HG02571 (cell line): ENCODE measurements around the gene WDCP.
"Not testable (repeated sequence)": the region's sequence is repeated elsewhere in the genome, so short reads cannot be mapped to it uniquely, and the experiment has no call there.

Experiments
- ATAC-seq: cut with Tn5 transposase; IDR thresholded peaks from one replicate; pipeline ENCODE4 v1.9.1; 2021; ENCODE audit warnings: mild to moderate bottlenecking, moderate library complexity; ENCODE audit not compliant: unreplicated experiment

Gene WDCP

DNA sequence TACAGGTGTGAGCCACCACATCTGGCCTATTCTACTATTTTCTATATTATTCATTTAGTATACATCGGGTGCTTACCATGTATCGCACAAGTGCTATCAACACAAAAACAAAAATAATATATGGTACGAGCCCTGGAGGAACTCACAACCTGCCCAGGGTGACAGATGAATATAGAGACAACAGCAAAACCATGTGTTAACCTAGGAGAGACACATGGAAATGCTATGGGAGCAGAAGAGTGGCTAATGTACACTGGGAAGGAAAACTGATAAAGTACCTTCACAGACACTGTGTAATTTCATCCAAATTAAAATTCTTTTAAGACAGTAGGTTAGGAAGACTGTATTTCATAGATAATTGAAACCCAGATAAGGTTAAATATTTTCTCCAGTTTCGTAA, 25.1 kb upstream of the WDCP start:
- ATAC-seq = no peak

DNA sequence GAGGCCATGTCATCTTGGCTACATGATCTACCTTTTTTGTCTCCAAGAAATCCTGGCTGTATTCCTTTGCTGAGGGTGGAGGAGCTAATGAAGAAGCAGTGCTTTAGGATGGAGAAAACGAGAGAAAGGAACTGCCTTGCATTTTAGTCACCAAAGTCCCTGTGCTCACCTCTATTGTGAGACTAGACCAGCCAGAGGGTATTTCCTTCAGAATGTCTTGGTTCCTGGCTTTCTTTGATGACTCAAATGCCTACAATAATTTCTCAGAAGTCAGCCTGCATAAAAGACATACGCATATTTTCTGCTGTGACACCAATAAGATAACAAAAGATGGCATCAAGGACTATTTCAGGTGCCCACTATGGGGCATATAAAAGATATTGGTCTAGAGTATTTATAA, 18.1 kb upstream of the WDCP start:
- ATAC-seq = no peak

DNA sequence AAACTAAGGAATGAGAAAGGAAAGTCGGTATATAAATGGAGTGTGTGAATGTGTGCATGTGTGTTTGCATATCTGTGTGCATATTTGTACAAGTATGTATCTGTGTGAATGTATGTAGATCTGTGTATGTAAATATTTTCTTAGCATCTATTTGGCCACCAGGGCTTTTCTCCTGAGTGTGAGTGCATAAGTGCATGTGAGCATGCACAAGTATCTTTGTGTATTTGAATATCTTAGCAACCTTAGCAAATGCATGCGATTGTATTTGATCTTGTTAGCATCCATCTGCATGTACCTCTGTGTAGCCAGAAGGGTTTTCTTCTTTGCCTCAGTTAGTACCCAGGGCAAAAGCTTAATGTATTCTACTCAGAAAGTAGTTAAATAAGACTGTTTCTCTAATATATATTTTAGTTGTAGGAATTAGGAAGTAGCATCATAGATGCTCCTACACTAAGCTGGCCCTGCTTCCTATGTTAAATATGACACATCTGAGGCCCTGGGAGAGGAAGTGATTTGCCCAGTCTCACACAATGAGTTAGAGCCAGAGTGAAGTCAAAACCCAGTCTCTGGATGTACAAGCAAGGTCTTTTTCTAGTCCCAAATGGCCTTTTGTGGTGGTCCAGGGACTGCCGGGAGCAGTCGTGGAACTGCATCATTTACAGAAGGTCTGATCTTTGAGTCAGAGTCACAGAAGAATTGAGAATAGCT, 11.5 kb upstream of the WDCP start:
- ATAC-seq = no peak

DNA sequence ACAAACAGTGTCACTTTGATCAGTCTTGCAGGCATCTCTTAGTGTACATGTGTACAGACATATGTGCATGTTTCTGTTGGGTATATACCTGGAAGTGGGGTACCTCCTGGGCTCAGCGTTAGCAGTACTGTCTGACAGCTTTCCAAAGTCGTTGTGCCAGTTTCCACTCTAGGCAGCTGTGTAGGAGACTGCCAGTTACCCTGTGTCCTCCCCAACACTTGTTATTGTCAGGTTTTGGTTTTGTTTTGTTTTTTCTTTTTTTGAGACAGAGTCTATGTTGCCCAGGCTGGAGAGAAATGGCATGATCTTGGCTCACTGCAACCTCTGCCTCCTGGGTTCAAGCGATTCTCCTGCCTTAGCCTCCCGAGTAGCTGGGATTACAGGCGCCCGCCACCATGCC, 8.6 kb upstream of the WDCP start:
- ATAC-seq = no peak

DNA sequence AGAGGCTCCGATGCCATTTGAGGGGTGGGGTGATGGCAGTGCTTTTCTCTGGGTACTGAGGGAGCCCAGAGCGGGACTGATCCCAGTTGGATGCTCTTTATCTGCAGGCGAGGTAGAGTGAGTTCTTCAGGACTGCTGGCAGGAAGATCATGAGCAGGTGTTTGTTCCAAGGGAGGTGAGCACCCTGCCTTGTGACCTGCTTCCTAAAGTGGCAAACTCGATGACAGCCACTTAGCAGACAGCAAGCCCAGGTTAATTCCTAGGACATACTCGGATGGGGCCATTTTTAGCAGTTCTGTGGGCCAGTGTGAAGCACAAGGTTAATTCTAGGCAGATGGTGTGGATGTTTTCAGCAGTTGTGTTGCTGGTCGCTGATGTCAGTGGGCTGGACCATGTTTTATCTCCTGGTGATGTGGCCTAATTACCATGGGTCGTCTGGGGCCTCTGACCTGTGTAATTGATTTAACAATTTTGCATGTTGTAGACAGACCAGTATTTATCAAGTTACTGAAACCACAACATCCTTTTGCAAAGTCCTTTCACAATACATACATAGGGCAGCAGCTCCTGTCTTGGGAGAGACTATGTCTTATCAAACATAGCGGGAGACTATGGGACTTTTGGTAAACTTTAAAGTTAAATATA, 7.3 kb upstream of the WDCP start:
- no peak for ATAC-seq

DNA sequence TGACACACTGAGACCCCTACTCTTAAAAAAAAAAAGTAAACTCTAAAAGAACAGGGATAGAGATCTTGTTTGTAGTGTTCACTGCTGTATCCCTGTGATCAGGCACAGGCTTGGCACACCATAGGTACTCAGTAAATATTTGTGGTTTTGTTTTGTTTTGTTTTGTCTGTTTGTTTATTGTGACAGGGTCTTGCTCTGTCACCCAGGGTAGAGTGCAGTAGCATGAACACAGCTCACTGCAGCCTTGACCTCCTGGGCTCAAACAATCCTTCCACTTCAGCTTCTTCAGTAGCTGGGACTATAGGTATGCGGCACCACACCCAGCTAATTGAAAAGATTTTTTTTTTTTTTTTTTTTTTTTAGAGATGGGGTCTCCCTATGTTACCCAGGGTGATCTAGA, 5.8 kb upstream of the WDCP start:
- no peak for ATAC-seq

DNA sequence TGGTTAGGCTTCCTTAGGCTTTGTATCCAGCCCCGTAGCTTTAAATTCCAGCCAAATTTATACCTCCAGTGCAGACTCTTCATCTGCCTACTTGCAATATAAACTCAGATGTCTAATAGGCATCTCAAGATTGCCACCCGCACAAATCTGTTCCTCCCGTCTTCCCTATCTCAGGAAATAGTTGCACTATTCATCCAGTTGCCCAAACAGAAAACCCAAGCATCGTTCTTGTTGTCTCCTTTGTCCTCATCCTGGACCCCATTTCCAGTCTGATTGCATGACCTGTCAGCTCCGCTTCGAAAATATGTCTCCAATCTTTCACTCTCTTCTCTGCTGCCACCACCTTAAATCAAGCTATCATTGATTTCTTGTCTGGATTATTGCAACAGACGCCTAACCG, 4.6 kb upstream of the WDCP start:
- no peak for ATAC-seq

DNA sequence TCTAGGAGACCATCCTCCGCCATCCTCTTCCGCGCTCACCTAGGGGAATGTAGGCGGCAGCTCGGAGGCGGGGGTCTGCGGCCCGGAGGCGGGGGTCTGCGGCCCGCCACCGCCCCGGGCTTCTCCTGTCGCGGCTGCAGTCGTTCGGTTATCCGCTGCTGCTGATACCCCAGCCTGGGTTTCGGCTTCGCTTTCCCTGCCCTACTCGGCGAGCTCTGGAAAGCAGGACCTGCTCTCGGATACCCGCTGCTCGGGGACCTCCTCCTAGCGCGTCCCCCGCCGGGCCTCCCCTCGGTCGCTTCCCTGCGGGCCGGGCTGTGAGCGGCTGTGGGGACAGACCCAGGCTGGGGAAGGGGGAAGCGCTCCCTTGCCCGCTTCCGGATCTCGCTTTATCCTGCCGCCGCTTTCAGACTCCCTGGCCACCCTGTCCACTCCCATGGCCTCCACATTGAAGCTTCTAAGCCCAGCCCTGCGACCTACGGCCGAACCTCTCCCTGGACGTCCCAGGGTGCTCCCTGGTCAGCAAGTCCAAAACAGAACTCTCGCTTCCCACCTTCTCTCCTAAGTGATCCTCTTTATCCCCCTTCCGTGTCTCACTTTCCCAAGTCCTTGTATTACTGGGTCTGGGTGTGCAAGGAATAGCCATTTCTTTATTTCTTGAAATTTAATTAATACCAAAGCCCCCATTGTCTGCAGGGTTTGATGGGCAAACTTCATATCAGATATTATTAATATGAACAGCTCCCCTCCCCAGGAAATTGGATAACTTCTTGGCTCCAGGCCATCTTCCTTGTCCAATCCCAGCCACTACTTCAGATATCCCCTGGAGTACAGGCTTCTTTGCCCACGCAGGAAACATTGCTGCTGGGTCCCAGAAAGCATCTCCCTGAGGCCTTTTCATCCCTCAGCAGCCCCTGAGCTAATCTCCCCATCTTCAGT, 3.1 kb upstream of the WDCP start:
- no peak for ATAC-seq

DNA sequence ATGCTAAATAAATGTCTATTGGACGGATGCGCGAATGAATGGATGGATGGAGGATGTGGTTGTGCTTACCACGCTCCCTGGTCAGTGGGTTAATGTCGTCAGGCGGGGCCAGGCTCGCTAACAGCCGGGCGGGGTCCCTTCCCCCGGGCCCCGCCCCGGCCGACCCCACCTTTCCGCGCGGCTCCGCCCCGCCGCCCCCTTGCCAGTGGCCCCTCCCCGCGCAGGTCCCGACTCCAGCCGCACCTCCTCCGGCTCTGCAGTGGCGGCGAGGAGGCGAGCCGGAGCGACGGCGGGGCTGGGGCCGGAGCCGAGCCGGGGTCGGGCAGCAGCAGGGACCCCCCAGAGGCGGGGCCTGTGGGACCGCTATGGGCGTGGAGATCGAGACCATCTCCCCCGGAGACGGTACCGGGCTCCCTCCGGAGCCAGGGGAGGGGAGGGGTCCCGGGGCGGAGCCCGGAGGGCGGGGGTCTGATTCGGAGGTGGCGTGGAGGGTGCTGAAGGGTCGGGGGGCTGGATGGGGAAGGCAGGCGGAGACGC, 2.4 kb upstream of the WDCP start, which contains the start of gene FKBP1B:
FKBP1B (plus strand) TSS at position 257 of the 537 bp plus-strand sequence; CDS start at position 366, 109 bp downstream.
- no peak for ATAC-seq

DNA sequence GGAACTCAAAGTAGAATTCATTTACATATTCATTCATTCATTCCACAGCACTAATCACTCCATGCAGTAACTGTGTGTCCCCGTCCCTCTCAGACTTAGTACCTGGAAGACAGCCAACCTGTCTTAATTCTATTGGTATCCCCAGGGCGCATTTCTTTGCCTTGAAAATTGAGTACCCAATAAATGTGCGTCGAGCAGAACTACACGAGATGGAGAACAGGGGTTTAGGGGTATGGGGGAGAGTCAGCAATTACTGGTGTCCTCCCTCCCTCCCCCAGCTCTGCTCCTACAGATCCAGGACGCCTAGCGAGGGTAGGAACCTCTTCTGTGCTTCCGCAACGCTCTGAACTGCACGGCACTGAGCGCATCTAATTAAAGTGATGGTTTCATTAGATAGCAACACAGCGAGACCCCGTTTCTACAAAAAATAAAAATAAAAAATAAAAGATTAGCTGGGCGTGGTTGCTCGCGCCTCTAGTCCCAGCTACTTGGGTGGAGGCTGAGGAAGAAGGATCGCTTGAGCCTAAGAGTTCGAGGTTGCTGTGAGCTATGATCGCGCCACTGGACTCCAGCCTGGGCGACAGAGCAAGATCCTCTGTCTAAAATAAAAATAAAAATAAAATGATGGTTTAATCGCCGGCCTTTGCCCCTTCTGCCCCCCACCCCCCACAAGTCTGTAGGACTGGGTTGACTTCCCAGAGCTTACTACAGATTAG, 1.7 kb upstream of the WDCP start:
- ATAC-seq = no peak

DNA sequence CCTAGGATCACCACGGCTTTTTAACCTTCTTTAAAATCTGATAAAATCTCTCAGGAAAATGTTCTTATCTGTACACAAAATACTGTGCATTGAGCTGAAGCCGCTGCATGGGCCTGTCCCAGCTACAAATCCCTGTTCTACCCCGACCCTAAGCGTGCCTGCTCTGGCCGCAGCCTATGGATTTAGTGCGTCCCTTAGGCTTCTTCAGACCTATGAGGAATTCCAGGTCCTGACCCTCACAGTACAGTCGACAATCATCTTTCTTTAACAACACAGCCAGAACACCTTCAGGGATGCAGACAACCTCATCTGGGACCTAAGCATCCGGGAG, 477 bp upstream of the WDCP start:
- ATAC-seq = no peak

DNA sequence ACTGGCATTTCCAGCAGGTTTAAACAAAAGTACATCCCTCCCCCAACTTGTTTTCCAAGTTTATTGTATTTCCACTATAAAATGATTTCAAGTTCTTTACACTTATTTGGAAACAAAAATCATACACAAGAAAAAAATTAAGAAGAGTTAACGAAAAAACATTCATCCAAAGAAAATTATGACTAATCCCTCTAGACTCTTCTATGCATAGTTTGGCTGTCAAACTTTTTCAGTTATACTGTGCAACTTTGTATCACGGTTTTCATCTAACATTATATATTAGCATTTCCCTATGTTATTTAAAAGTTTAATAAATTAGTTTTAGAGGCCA, 627 bp downstream of the WDCP start:
- ATAC-seq = no peak

DNA sequence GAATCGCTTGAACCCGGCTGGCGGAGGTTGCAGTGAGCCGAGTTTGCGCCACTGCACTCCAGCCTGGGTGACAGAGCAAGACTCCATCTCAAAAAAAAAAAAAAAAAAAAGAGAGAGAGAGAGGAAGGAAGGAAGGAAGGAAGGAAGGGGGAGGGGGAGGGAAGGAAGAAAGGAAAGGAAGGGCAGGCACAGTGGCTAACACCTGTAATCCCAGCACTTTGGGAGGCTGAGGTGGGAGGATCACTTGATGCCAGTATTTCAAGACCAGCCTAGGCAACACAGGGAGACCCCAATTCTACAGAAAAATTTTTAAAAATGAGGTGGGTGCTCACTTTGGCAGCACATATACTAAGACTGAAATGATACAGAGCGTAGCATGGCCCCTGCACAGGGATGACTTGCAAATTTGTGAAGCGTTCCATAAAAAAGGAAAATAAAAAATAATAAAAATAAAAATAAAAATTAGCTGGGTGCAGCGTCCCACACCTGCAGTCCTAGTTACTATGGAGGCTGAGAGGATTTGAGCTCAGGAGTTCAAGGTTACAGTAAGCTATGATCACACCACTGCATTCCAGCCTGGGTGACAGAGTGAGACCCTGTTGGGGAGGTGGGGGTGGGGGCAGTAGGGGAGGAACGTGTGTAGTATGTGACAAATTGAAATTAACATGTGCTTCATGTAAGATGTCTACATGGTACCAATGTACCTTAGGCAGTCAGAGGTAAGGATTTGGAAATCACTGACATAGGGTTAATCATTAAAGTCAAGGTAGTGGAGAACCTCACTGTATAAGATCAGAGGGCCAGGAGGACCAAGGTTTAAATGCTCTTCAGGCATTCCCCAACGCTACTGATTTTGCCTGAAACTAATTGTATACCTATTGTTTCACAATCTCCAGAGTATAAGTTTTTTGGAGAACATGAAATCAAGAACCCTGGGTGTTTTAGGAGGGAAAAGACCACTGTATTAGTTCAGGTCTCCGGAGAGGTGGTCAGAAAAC, 1.4 kb downstream of the WDCP start:
- no peak for ATAC-seq

DNA sequence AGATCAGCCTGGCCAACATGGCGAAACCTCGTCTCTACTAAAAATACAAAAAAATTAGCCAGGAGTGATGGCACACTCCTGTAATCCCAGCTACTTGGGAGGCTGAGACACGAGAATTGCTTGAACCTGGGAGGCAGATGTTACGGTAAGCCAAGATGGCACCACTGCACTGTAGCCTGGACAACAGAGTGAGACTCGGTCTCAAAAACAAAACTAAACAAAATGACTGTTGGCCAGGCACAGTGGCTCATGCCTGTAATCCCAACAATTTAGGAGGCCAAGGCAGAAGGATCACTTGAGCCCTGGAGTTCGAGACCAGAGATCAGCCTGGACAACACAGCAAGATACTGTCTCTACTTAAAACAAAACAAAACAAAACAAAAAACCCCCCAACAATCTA, 4.1 kb downstream of the WDCP start:
- ATAC-seq = not testable (repeated sequence)

DNA sequence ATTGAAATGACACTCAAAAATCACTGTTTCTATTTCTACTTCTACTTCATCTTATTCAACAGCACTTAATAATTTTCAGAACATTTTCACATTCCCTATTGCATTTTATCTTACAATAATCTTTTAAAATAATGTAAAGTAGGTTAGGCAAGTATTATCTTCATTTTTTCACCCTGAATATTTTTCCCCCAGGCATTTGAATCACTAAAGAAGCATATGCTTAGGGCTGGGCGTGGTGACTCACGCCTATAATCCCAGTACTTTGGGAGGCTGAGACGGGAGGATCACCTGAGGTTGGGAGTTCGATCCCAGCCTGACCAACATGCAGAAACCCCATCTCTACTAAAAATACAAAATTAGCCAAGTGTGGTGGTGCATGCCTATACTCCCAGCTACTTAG, 6.7 kb downstream of the WDCP start:
- ATAC-seq = no peak

DNA sequence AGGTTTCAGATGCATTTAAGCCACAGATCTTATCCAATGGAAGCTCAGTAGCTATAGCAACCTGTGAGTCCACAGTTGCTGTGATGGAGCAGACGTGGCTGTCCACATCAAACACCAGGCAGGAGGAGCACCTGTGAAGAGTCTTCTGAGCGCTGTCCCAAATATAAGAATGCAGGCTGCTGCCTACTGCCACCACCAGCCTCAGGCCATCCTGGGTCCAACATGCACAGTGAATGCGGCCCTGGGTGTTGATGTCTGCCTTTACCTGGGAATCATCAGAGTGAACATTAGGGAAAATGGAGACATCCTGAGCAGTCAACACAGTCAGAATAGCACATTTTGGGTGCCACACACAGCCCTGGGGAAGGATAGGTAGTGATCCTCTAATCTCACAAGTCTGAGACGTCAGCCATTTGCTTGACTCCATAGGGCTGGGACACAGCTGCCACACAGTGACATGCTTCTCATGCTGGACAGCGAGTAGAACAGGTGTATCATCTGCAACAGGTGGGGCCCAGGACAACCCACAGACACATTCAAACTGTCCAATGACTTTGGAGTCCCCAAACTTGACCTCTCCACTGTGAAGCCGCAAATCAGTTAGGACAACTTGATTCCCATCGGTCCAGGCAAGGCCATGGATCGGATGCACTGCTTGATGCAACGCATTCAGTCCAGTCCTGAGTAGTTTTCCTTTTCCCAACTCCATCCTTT, 8.2 kb downstream of the WDCP start:
- ATAC-seq = no peak

DNA sequence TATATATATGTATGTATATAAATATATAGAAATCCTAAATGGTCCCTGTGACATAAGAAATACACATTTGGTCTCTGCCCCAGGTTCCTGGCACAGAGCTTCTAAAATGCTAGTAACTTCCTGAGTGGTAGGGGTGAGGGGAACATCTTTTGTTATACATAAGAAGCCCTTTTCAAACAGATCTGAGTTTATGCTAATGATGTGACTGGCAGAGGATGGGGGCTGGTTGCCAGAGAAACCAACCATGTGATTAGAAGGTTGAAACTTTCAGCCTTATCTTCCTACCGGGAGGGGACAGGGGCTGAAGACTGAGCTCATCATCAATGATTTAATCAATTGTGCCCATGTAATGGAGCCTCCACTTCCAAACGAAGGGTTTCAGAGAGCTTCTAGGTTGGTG, 21.0 kb downstream of the WDCP start:
- no peak for ATAC-seq

DNA sequence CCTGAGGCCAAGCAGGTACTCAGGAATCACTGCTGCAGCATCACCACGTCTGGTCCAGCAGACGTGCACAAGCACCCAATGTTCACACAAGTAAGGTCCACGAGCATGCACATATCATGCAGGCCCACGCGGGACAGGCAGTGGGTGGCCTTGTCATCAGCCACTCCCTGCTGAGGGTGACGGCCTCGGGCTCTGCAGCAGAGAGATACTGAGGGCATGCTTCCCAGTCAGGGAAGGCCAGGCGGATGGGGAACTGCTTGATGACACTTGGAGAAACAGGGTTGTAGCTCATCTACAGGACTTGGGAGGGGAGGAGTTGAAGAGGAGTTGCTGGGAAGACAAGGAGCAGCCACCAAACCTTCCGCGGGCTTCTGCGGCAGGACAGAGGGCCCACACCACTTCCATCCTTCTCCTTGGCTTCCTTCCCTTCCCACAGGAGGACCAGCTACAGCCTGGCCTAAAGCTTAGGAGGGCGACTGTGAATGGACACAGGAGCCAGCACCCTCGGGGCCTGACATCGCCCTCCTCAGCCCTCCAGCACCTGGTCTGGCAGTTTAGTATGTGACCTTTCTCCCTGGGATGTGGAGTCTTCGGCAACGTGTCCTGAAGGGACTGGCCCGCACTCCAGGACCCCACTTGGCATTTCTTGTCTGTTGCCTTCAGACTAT, 22.1 kb downstream of the WDCP start:
- ATAC-seq = no peak

DNA sequence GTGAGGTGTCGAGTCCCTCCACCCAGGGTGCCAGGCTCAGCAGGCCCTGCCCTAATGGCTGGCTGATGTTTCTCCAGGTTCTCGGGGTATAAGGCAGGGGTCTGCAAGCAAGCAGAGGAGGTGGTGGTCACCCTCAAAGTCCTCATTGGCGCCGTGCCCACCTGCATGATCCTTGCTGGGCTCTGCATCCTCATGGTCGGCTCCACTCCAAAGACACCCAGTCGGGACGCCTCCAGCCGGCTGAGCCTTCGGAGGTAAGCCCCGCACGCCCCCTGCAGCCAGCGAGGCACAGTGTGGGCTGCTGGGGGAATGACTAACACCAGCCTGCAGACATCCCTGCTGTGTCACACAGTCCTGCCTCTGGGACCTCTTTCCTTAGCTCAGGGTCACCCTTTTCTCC, 23.2 kb downstream of the WDCP start:
- no peak for ATAC-seq
